ENCODE measurements around the gene OS9. TPM values are rescaled to one million over a fixed set of nuclear protein-coding genes. Genes with fewer than 3 reads are reported as not detected.
A peak's percentile ranks its signal among the peaks of the same experiment; 100 is the strongest.

The OS9 gene
- total and polyA plus RNA-seq, 9 of the 15 experiments (the other 6 are each of a cell fraction or from before 2014, with no cell fraction given) = 4.6 to 105 (median 89.5) TPM

DNA sequence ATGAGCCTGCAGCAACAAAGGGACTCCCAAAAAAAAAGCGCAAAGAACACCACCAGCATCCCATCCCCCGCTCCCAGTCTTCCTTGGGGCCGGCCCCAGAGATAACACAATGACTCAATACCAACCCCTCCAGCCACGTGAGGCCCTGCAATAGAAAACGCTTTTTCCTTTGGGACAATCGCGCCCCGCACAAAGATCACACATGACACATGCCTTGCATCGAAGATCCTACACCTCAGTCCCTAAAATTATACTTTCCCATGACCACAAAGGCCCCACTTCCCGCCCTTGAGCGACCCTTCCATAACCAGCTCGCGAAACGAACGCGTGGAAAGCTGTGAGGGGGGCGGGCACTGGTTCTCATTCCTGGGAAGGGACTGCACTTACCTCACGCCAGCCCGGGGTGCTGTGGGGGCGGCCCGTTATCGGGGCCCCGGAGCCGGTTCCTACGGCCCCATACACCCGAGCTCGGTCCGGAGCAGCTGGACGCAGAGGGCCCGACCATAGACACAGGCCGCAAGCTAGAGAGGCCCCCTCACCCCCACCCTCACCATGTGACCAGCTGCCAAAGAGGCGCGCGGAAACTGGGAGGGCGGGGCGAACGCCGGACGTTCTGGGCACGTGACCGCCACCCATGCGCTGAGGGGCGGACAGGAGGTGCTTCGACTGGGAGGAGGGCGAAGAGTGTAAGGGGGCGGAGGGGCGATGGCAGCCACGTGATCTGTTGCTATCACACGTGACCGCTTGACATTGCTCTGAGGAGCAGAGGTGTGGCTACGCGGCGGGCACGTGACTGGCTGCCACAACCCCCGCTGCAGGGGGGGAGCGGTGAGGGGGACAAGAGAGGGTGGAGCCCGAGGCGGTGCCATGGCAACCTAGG is 58.1 kb downstream of the OS9 start, which contains the start of gene CDK4 (continued):
- TF ChIP-seq PYGO2 (tag; IDR thresholded peaks at IDR 0.05) = 0 out of 2 replicates have a peak, but pooled peaks have one; percentile 56
- TF ChIP-seq TAF1 (IDR thresholded peaks at IDR 0.05; ENCODE audit: control insufficient read depth, extremely low read depth, insufficient read depth, low read length, severe bottlenecking) = peak; percentile 66
- TF ChIP-seq TRIM24 (IDR thresholded peaks at IDR 0.05) = peak; percentile 43 to 59
- no peak for TF ChIP-seq ZNF408 (CRISPR knock-in tag; IDR thresholded peaks at IDR 0.05; ENCODE audit: low read depth)
- TF ChIP-seq, protein P1, sequence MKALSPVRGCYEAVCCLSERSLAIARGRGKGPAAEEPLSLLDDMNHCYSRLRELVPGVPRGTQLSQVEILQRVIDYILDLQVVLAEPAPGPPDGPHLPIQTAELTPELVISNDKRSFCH (CRISPR knock-in tag; IDR thresholded peaks at IDR 0.05) = no peak
- TF ChIP-seq, protein P1 (tag; IDR thresholded peaks at IDR 0.05) = peak; percentile 77; the same call in 1 of the 2 replicates
- no peak for TF ChIP-seq U2AF2 (optimal IDR thresholded peaks at IDR 0.05; ENCODE audit: low read depth, low read length)
- TF ChIP-seq, protein P2, sequence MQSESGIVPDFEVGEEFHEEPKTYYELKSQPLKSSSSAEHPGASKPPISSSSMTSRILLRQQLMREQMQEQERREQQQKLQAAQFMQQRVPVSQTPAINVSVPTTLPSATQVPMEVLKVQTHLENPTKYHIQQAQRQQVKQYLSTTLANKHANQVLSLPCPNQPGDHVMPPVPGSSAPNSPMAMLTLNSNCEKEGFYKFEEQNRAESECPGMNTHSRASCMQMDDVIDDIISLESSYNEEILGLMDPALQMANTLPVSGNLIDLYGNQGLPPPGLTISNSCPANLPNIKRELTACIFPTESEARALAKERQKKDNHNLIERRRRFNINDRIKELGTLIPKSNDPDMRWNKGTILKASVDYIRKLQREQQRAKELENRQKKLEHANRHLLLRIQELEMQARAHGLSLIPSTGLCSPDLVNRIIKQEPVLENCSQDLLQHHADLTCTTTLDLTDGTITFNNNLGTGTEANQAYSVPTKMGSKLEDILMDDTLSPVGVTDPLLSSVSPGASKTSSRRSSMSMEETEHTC (IDR thresholded peaks at IDR 0.05) = peak; percentile 97
- peak; percentile 63 for TF ChIP-seq DACH1 (IDR thresholded peaks at IDR 0.05; ENCODE audit: partially characterized antibody)
- TF ChIP-seq ZNF232 (CRISPR knock-in tag; IDR thresholded peaks at IDR 0.05) = no peak
- TF ChIP-seq ZNF445 (CRISPR knock-in tag; IDR thresholded peaks at IDR 0.05; ENCODE audit: low read depth) = 0 out of 2 replicates have a peak, but pooled peaks have one; percentile 58
- no peak for TF ChIP-seq MED1 (CRISPR knock-in tag; IDR thresholded peaks at IDR 0.05; ENCODE audit: borderline replicate concordance)
- TF ChIP-seq KDM5B (IDR thresholded peaks at IDR 0.05; ENCODE audit: insufficient replicate concordance, low read depth, low read length) = peak; percentile 54
- no peak for TF ChIP-seq ZNF324 (CRISPR knock-in tag; IDR thresholded peaks at IDR 0.05)
- TF ChIP-seq TAF7 (tag; IDR thresholded peaks at IDR 0.05) = no peak; the same call in none of the 2 replicates
- no peak for TF ChIP-seq ZNF57 (CRISPR knock-in tag; IDR thresholded peaks at IDR 0.05)
- TF ChIP-seq LARP7 (IDR thresholded peaks at IDR 0.05) = no peak
- no peak for TF ChIP-seq HSF4 (CRISPR knock-in tag; IDR thresholded peaks at IDR 0.05; ENCODE audit: borderline replicate concordance)
- TF ChIP-seq ZNF764 (CRISPR knock-in tag; IDR thresholded peaks at IDR 0.05; ENCODE audit: low read depth) = no peak
- no peak for TF ChIP-seq GATAD2A (IDR thresholded peaks at IDR 0.05)
- TF ChIP-seq, protein P3, sequence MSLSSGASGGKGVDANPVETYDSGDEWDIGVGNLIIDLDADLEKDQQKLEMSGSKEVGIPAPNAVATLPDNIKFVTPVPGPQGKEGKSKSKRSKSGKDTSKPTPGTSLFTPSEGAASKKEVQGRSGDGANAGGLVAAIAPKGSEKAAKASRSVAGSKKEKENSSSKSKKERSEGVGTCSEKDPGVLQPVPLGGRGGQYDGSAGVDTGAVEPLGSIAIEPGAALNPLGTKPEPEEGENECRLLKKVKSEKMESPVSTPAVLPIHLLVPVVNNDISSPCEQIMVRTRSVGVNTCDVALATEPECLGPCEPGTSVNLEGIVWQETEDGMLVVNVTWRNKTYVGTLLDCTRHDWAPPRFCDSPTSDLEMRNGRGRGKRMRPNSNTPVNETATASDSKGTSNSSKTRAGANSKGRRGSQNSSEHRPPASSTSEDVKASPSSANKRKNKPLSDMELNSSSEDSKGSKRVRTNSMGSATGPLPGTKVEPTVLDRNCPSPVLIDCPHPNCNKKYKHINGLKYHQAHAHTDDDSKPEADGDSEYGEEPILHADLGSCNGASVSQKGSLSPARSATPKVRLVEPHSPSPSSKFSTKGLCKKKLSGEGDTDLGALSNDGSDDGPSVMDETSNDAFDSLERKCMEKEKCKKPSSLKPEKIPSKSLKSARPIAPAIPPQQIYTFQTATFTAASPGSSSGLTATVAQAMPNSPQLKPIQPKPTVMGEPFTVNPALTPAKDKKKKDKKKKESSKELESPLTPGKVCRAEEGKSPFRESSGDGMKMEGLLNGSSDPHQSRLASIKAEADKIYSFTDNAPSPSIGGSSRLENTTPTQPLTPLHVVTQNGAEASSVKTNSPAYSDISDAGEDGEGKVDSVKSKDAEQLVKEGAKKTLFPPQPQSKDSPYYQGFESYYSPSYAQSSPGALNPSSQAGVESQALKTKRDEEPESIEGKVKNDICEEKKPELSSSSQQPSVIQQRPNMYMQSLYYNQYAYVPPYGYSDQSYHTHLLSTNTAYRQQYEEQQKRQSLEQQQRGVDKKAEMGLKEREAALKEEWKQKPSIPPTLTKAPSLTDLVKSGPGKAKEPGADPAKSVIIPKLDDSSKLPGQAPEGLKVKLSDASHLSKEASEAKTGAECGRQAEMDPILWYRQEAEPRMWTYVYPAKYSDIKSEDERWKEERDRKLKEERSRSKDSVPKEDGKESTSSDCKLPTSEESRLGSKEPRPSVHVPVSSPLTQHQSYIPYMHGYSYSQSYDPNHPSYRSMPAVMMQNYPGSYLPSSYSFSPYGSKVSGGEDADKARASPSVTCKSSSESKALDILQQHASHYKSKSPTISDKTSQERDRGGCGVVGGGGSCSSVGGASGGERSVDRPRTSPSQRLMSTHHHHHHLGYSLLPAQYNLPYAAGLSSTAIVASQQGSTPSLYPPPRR (CRISPR knock-in tag; IDR thresholded peaks at IDR 0.05; ENCODE audit: borderline replicate concordance) = 0 out of 2 replicates have a peak, but pooled peaks have one; percentile 11
